Neural cell (in vitro differentiated cells): ENCODE data around the gene ELOVL2. TPM values are rescaled to one million over a fixed set of nuclear protein-coding genes. Genes with fewer than 3 reads are reported as not detected.

Experiments used
- H2AFZ ChIP-seq: fragments of 200-600, 300-800 bp; sonication (generic), shearing (Covaris generic); 2 replicates; pipeline ENCODE4 v1.6.0; 2014; ENCODE audit warnings: low read depth, mild to moderate bottlenecking, antibody characterized with exemption, low read length, moderate library complexity
- H3F3A ChIP-seq: fragments of 200-600 bp; shearing (Covaris generic); 2 replicates; pipeline ENCODE4 v1.6.1; 2016; ENCODE audit warnings: mild to moderate bottlenecking, moderate library complexity, mixed read lengths, antibody characterized with exemption, low read length; ENCODE audit not compliant: insufficient read depth, poor library complexity, severe bottlenecking
- H3K27ac ChIP-seq: fragments of 200-600, 300-800 bp; sonication (generic), shearing (Covaris generic); 2 replicates; pipeline ENCODE4 v1.5.1; 2014; ENCODE audit warnings: mild to moderate bottlenecking, low read length, moderate library complexity
- H3K27me3 ChIP-seq: fragments of 300-800, 200-600 bp; sonication (generic), shearing (Covaris generic); 2 replicates; pipeline ENCODE4 v1.6.0; 2014; ENCODE audit warnings: mild to moderate bottlenecking, low read depth, low read length, moderate library complexity; ENCODE audit not compliant: insufficient read depth
- H3K36me3 ChIP-seq: fragments of 300-800, 200-600 bp; sonication (generic), shearing (Covaris generic); 2 replicates; pipeline ENCODE4 v1.5.1; 2014; ENCODE audit warnings: mild to moderate bottlenecking, antibody characterized with exemption, low read length, moderate library complexity; ENCODE audit not compliant: insufficient read depth
- H3K4me2 ChIP-seq: fragments of 300-800, 200-600 bp; sonication (generic), shearing (Covaris generic); 2 replicates; pipeline ENCODE4 v1.6.0; 2014; ENCODE audit warnings: mild to moderate bottlenecking, low read length
- H3K4me3 ChIP-seq: fragments of 300-800, 200-600 bp; sonication (generic), shearing (Covaris generic); 2 replicates; pipeline ENCODE4 v1.5.1; 2014; ENCODE audit warnings: mild to moderate bottlenecking, low read length, moderate library complexity
- H3K79me2 ChIP-seq: fragments of 200-600 bp; shearing (Covaris generic); replicated peaks from 2 replicates; pipeline ENCODE4 v1.6.0; 2014; ENCODE audit warnings: mild to moderate bottlenecking, low read length, moderate library complexity; ENCODE audit not compliant: insufficient read depth
- H3K9ac ChIP-seq: fragments of 300-800, 200-600 bp; sonication (generic), shearing (Covaris generic); 2 replicates; pipeline ENCODE4 v1.6.1; 2016; ENCODE audit warnings: mild to moderate bottlenecking, low read length, mixed read lengths
- H3K9me2 ChIP-seq: fragments of 200-600 bp; shearing (Covaris generic); 2 replicates; pipeline ENCODE4 v1.6.1; 2016; ENCODE audit warnings: mild to moderate bottlenecking, low read length, mixed read lengths; ENCODE audit not compliant: insufficient read depth
- H3K9me3 ChIP-seq: fragments of 200-600, 300-800 bp; sonication (generic), shearing (Covaris generic); 2 replicates; pipeline ENCODE4 v1.6.1; 2016; ENCODE audit warnings: mild to moderate bottlenecking, mixed run types, low read length, moderate library complexity, mixed read lengths
- H4K20me1 ChIP-seq: fragments of 200-600 bp; shearing (Covaris generic); 2 replicates; pipeline ENCODE4 v1.6.1; 2016; ENCODE audit warnings: mild to moderate bottlenecking, mixed run types; ENCODE audit not compliant: insufficient read depth
- CTCF ChIP-seq: fragments of 450-650 bp; IDR thresholded peaks from 2 replicates; pipeline ENCODE4 v1.5.1; 2014; ENCODE audit warnings: antibody characterized with exemption, mild to moderate bottlenecking, moderate library complexity; ENCODE audit not compliant: poor library complexity, severe bottlenecking
- EP300 ChIP-seq: fragments of 450-650 bp; conservative IDR thresholded peaks from 2 replicates; pipeline ENCODE4 v1.6.1; 2014; ENCODE audit warnings: antibody characterized with exemption, mild to moderate bottlenecking, moderate library complexity; ENCODE audit not compliant: poor library complexity, severe bottlenecking
- EZH2 ChIP-seq: fragments of 200-600, 300-800 bp; shearing (Covaris generic), sonication (generic); IDR thresholded peaks from 2 replicates; pipeline ENCODE4 v1.6.1; 2014; ENCODE audit warnings: antibody characterized with exemption, low read length, borderline replicate concordance, mild to moderate bottlenecking; ENCODE audit not compliant: insufficient read depth, poor library complexity, severe bottlenecking
- MXI1 ChIP-seq: fragments of 450-650 bp; conservative IDR thresholded peaks from 2 replicates; pipeline ENCODE4 v1.6.1; 2014; ENCODE audit warnings: antibody characterized with exemption, mild to moderate bottlenecking; ENCODE audit not compliant: poor library complexity, severe bottlenecking
- POLR2AphosphoS5 ChIP-seq: IDR thresholded peaks from 2 replicates; pipeline ENCODE4 v1.6.1; 2012
- RAD21 ChIP-seq: fragments of 450-650 bp; conservative IDR thresholded peaks from 2 replicates; pipeline ENCODE4 v1.6.1; 2014; ENCODE audit warnings: antibody characterized with exemption, mild to moderate bottlenecking, moderate library complexity
- REST ChIP-seq: IDR thresholded peaks from 2 replicates; pipeline ENCODE4 v1.6.1; 2012; ENCODE audit warnings: borderline replicate concordance
- SMC3 ChIP-seq: fragments of 450-650 bp; conservative IDR thresholded peaks from 2 replicates; pipeline ENCODE4 v1.6.1; 2014; ENCODE audit warnings: antibody characterized with exemption, mild to moderate bottlenecking, moderate library complexity; ENCODE audit not compliant: poor library complexity
- TAF1 ChIP-seq: IDR thresholded peaks from 2 replicates; pipeline ENCODE4 v1.6.1; 2012; ENCODE audit warnings: low read depth
- polyA plus RNA-seq: library from polyadenylated mRNA; depleted of rRNA; stranded (reverse); fragments of >200 nt; gene quantifications from 2 replicates; pipeline ENCODE4 v1.2.3, GENCODE V29; 2014

Gene ELOVL2
- polyA plus RNA-seq, 1 donor from 2014 or later, result 5.4 TPM

GRCh38 chr6:11033825-11034224 is 10.3 kb downstream of the ELOVL2 start:
- TF ChIP-seq REST (no peak), POLR2AphosphoS5 (no peak), TAF1 (no peak), CTCF (no peak), MXI1 (no peak), EZH2 (no peak), RAD21 (no peak), SMC3 (no peak), EP300 (no peak)
- Histone ChIP-seq H3K27me3 (no peaks in the 10 kb centered on the region), H3K36me3 (no peaks in the 10 kb centered on the region), H3K79me2 (no peaks in the 10 kb centered on the region), H3K9me3 (no peaks in the 10 kb centered on the region), H4K20me1 (no peaks in the 10 kb centered on the region), H3K4me2 (no peak overlapping the region), H3K27ac (no peak overlapping the region), H3K9ac (no peak overlapping the region), H3K4me3 (no peak overlapping the region), H2AFZ (no peak overlapping the region), H3F3A (no peaks in the 10 kb centered on the region), H3K9me2 (no peaks in the 10 kb centered on the region)

- Histone ChIP-seq H2AFZ (no peak overlapping the region), H3K27me3 (no peaks in the 10 kb centered on the region), H3F3A (no peaks in the 10 kb centered on the region), H3K36me3 (no peaks in the 10 kb centered on the region), H3K4me3 (no peak overlapping the region), H4K20me1 (no peaks in the 10 kb centered on the region), H3K9ac (no peak overlapping the region), H3K9me3 (no peaks in the 10 kb centered on the region), H3K27ac (no peak overlapping the region), H3K9me2 (no peaks in the 10 kb centered on the region), H3K79me2 (no peaks in the 10 kb centered on the region), H3K4me2 (no peak overlapping the region)
- TF ChIP-seq RAD21, result no peak
- no peak for TF ChIP-seq POLR2AphosphoS5
- TF ChIP-seq TAF1, result no peak
- TF ChIP-seq EP300, result no peak
- TF ChIP-seq EZH2, result no peak
- no peak for TF ChIP-seq CTCF
- no peak for TF ChIP-seq MXI1
Measured at GRCh38 chr6:11030904-11031303, 13.2 kb downstream of the ELOVL2 start.
